GM19023 (cell line): Measurements from ENCODE around the gene PBOV1.
"Not testable (repeated sequence)": the region's sequence is repeated elsewhere in the genome, so short reads cannot be mapped to it uniquely, and the experiment has no call there.

Experiments
- ATAC-seq: cut with Tn5 transposase; IDR thresholded peaks from one replicate; pipeline ENCODE4 v1.9.1; 2021; ENCODE audit warnings: mild to moderate bottlenecking, moderate library complexity; ENCODE audit not compliant: unreplicated experiment

Gene PBOV1

GRCh38 chr6:138238368-138238767 is 20.1 kb upstream of the PBOV1 start:
- ATAC-seq = no peak

DNA sequence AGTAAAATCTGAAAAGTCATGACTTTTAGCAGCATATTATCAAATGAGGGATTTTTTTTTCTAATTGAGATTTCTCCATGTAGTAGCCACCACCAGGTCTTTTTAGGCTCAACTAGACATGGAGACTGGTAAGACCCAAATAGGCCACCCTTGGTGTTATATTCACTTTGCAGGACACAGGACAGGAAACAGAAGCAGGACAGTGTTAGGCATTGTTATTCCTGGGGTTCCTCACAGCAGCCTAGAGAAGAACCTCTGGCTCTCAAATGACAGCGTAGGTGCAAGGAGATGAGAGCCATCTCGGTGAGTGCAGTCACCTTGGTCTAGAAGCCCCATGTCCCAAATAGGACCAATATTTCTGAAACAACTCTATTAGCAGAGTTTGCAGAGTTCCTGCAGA is 19.2 kb upstream of the PBOV1 start:
- no peak for ATAC-seq

DNA sequence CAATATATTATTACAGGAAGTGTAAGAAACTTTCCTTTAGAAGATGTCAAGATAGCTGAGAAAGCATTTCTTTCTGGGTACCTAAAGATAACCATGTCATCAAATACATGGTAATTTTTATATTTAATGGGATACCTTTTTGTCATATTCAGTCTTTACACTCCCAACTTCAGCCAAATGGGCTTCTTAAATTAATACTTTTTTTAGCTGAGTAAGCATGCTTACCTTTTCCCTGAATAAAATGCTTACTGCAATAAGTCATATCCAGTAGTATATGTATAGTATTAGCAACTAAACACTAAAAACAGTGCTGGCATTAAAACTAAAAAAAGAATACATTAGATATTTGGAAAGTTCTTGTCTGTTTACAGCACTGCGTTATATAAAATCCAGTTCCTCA is 17.4 kb upstream of the PBOV1 start:
- ATAC-seq = no peak

DNA sequence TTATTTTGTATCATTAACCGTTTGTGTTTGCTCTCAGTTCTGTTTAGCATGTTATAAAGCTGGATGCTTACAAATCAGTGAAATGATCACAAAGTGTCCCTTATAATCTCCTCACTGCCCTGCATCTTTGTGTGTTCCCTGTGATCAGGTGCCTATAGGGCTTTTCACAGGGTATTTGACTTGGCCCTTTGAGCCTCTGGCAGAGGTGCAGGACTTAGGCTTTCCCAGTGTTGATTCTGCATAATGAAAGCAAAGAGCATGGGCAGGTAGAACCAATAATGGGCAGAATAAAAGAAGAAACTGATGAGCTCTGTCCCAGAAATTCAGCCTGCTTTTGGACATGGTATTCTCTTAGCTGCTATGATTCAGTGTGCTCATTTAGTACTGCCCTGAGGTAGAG is 16.9 kb upstream of the PBOV1 start:
- ATAC-seq = no peak

DNA sequence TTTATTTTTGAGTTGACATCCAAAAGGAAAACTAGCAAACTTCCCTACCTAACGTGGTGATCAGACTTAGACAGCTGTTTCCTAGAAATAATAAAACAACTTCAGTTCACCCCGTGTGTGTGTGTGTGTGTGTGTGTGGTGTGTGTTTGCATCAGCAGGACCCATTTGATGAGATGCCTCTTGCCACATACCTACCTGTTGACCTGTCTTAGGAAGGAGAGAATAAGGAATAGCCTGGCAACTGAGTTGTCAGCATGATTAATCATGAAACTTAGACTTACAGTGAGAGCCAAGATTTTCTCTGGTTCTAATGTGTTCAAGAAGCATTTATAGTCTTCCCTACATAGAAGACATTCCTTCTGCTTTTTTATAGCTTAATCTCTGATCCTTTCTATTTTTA is 16.1 kb upstream of the PBOV1 start:
- no peak for ATAC-seq

GRCh38 chr6:138231381-138231886 is 13.1 kb upstream of the PBOV1 start:
- ATAC-seq = no peak

GRCh38 chr6:138230759-138231380 is 12.6 kb upstream of the PBOV1 start:
- ATAC-seq = no peak

GRCh38 chr6:138230221-138230620 is 11.9 kb upstream of the PBOV1 start:
- no peak for ATAC-seq

DNA sequence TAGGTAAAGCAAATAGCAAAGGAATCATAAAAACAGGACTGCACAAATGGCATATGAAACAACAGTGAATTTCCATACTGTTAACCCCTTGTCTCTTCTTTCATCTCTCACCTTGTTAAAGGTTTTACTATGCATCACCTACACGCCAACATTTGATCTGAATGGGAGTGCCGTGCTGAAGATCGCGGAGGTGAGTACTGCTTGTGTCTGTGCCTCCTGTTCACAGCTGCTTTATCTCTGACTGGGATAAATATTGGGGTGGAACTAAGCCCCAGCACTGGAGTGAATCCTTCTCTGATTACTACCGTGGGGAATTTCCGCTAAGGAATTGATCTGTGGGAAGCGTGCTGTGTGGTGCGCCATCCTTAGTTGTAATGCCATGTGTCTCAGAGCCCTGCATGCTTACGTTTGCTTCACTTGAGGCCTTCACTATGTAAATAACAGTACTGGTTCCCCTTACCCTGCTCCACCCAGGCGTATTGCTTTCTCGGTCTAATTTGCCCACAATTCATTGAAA is 11.4 kb upstream of the PBOV1 start:
- ATAC-seq = no peak

- ATAC-seq = no peak
Measured at GRCh38 chr6:138229072-138229471, 10.8 kb upstream of the PBOV1 start.

DNA sequence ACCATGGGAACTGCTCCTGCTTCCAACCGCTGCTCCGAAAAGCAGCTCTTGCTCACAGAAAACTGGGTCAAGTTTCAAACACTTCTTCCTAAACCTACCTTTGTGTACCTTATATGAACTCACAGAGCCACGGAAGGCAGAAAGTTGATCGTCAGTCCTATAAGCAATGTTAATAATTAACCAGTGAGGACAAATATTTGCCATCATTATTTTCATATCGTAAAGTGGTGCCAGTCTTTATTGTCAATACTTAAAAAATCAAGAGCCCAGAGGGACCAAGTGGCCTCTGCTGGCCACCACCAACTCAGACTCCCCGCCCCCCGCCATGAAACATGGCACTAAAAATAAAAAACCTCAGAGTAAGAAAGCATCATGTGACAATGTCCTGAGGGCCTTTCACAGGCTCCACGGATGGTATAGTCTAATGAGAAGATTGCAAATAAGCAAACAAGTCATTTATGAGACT is 9.1 kb upstream of the PBOV1 start:
- ATAC-seq = no peak

- ATAC-seq = no peak
Measured at GRCh38 chr6:138226700-138227315, 8.5 kb upstream of the PBOV1 start.

DNA sequence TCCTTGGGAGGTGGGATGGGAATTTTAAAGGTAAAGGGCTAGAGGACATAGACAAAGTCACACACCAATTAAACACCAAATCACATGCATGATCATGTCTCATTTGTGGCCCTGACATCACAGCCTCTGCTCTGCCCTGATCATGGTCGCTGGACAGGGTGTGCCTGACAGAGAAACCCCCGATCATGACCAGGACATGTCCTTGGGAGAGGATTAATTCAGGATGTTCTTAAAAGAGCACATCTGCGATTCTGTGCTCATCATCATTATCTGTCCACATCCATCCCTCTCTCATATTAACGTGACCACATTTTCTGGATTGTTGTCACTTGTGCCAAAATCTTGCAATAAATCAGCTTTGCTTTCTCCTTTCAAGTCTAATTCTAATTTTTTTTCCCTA is 7.7 kb upstream of the PBOV1 start:
- no peak for ATAC-seq

- no peak for ATAC-seq
Measured at GRCh38 chr6:138222901-138223546, 4.7 kb upstream of the PBOV1 start.

DNA sequence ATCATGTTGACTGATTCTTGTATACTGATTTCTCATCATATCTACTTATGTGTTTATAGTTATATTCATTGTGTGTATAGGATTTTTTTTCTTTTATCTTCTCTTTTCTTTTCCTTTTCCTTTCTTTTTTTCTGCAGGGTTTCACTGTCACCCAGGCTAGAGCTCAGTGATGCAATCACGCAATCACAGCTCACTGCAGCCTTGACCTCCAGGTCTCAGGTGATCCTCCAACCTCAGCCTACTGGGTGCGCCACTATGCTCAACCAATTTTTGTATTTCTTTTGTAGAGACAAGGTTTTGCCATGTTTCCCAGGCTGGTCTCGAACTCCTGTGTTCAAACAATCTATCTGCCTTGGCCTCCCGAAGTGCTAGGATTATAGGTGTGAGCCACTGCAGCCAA is 1.6 kb upstream of the PBOV1 start:
- ATAC-seq = no peak

DNA sequence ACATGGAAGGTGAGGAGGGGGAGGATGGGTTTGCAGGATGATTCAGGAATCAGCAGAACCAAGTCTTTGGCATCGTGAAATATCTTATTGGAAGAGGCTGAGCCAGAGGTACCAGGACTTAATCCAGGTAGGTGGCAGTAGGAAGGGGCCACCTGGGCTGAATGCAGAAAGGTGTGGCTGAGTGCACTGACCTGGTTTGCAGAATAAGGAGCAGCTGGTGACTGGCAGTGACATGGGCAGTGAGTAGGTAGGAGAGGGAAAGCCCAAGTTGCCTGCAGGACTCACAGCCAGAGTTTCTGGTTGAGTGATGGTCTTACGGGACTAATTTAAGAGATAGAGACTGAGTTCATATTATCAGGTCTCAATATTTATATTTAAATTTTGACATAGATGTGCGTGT is 1.1 kb upstream of the PBOV1 start:
- no peak for ATAC-seq

GRCh38 chr6:138215093-138215782 is 3.1 kb downstream of the PBOV1 start:
- no peak for ATAC-seq

DNA sequence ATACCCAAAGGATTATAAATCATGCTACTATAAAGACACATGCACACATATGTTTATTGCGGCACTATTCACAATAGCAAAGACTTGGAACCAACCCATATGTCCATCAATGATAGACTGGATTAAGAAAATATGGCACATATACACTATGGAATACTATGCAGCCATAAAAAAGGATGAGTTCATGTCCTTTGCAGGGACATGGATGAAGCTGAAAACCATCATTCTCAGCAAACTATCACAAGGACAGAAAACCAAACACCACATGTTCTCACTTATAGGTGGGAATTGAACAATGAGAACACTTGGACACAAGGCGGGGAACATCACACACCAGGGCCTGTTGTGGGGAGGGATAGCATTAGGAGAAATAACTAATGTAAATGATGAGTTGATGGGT is 5.8 kb downstream of the PBOV1 start:
- ATAC-seq = not testable (repeated sequence)

DNA sequence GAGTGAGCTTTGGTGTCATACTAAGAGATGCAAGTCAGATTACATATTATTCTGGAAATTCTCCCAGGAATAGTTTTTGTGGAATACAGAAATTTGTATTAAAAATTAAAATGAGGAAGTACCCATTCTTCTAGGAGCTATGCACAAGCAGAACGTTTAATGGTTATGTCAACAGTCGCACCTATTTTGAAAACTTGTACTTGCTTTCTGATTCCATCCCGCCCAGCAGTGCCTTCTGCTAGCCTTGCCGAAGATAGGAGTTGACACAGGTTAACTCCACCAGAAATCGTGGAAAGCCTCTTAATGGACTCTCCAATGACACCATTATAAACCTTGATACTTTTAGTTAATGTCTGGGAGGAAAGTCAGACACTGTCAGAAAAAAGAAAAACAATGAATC is 6.7 kb downstream of the PBOV1 start:
- no peak for ATAC-seq

DNA sequence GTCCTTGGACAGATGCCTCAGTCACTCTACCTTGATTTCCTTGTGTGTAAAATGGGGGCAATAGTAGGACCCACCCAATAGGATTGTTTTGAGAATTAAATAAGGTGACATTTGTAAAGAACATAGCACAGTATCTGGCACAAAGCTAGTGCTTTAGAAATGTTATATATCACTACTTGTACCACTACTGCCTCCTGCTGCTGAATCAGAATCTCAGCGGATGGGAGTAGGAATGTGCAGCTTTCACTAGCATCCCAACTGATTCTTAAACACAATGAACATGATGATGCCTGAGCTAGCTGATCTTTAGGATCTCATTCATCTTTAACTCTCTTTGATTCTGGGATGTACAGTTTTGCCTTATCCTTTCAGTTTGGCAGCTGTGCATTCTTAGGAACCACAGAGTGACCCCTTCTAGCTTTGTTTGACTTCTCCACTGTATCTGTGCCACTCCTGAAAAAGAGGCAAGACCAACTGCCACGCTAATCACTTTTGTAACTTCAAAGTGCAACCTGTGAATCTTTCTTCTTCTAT is 7.2 kb downstream of the PBOV1 start:
- no peak for ATAC-seq

DNA sequence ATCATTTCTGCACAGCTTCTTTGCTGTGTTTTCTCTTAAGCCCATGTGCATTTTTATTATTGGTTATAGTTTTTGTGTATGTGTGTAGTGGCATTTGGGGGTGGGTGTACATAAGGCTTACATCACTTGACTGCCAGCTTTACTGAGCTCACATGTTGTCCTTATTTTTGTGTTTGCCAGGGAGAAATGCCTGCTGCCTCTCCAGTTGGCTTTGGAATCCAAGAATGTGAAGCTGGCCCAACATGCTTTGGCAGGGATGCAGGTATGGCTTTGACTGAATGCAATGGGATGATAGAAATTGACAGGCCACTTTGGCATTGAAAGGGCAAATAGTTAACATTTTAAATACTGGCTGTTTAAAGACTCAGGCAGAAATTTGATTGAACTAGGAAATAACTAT is 11.4 kb downstream of the PBOV1 start:
- no peak for ATAC-seq
